ENCODE results near the gene RAD23B. TPM values are rescaled to one million over a fixed set of nuclear protein-coding genes. Genes with fewer than 3 reads are reported as not detected.

Gene RAD23B
- polyA plus RNA-seq, 3 donors, result 21.6 to 50.0 (median 24.7) TPM

- H3K4me1 Mint-ChIP-seq, result no peaks in the 10 kb centered on the region
- peaks cover 4 to 18% (median 4%) of the 10 kb centered on the region in 3 donors for H3K27me3 Mint-ChIP-seq (ENCODE audit: low read depth in 3 of 3)
- H3K4me2 ChIP-seq (replicated peaks; ENCODE audit: extremely low read depth, low read length, poor library complexity, severe bottlenecking), result no peak overlapping the region
- TF ChIP-seq, protein P1, sequence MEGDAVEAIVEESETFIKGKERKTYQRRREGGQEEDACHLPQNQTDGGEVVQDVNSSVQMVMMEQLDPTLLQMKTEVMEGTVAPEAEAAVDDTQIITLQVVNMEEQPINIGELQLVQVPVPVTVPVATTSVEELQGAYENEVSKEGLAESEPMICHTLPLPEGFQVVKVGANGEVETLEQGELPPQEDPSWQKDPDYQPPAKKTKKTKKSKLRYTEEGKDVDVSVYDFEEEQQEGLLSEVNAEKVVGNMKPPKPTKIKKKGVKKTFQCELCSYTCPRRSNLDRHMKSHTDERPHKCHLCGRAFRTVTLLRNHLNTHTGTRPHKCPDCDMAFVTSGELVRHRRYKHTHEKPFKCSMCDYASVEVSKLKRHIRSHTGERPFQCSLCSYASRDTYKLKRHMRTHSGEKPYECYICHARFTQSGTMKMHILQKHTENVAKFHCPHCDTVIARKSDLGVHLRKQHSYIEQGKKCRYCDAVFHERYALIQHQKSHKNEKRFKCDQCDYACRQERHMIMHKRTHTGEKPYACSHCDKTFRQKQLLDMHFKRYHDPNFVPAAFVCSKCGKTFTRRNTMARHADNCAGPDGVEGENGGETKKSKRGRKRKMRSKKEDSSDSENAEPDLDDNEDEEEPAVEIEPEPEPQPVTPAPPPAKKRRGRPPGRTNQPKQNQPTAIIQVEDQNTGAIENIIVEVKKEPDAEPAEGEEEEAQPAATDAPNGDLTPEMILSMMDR (IDR thresholded peaks at IDR 0.05), result no peak
- no peaks in the 10 kb centered on the region for H3K79me2 ChIP-seq (ENCODE audit: insufficient read depth, low read length)
- H2AFZ ChIP-seq (ENCODE audit: insufficient read depth, low read depth, low read length, poor library complexity, severe bottlenecking), result no peak overlapping the region
- no peak overlapping the region for H3K4me3 ChIP-seq (replicated peaks in 1 of 3; ENCODE audit: low read depth in 2 of 3, low read length in 3 of 3)
- no peaks in the 10 kb centered on the region for H3K4me1 ChIP-seq (ENCODE audit: control insufficient read depth in 1 of 2, insufficient read depth in 2 of 2, low read length in 2 of 2)
- H3K27ac Mint-ChIP-seq, result no peak overlapping the region
- no peaks in the 10 kb centered on the region for H3K36me3 ChIP-seq (replicated peaks in 1 of 2; ENCODE audit: control insufficient read depth in 1 of 2, insufficient read depth in 2 of 2, low read length in 2 of 2)
- no peak overlapping the region for H3K4me3 Mint-ChIP-seq
- H4K20me1 ChIP-seq (ENCODE audit: insufficient read depth, low read length), result no peaks in the 10 kb centered on the region
- H3K27me3 ChIP-seq (ENCODE audit: control insufficient read depth in 2 of 2, insufficient read depth in 2 of 2, low read length in 2 of 2), result peaks cover 0 to 2% of the 10 kb centered on the region in 2 donors
- DNase-seq, result no peak
- H3K9me3 Mint-ChIP-seq, result peaks cover 0 to 4% (median 0%) of the 10 kb centered on the region in 7 donors
- intact Hi-C loops (cut with micrococcal nuclease), result no loop called here
- H3K9me3 ChIP-seq (replicated peaks in 1 of 2; ENCODE audit: control insufficient read depth in 1 of 2, insufficient read depth in 1 of 2, low read length in 2 of 2), result no peaks in the 10 kb centered on the region
- H3K36me3 Mint-ChIP-seq, result no peaks in the 10 kb centered on the region
- no peak overlapping the region for H3K27ac ChIP-seq (ENCODE audit: low read depth in 1 of 2, low read length in 2 of 2)
- H3K9ac ChIP-seq (ENCODE audit: insufficient read depth, low read length, poor library complexity, severe bottlenecking), result no peak overlapping the region
- 79% methylated on average over 3 of the region's 7 CpGs for WGBS (ENCODE audit: insufficient coverage)
Measured at GRCh38 chr9:107367727-107368502, 84.8 kb downstream of the RAD23B start.

GRCh38 chr9:107368696-107369095 is 85.6 kb downstream of the RAD23B start:
- Histone ChIP-seq H2AFZ (ENCODE audit: insufficient read depth, low read depth, low read length, poor library complexity, severe bottlenecking) (no peak overlapping the region), H3K79me2 (ENCODE audit: insufficient read depth, low read length) (no peaks in the 10 kb centered on the region), H3K4me2 (replicated peaks; ENCODE audit: extremely low read depth, low read length, poor library complexity, severe bottlenecking) (no peak overlapping the region), H3K4me1 (ENCODE audit: control insufficient read depth in 1 of 2, insufficient read depth in 2 of 2, low read length in 2 of 2) (no peaks in the 10 kb centered on the region), H4K20me1 (ENCODE audit: insufficient read depth, low read length) (no peaks in the 10 kb centered on the region), H3K9ac (ENCODE audit: insufficient read depth, low read length, poor library complexity, severe bottlenecking) (no peak overlapping the region), H3K4me3 (replicated peaks in 1 of 3; ENCODE audit: low read depth in 2 of 3, low read length in 3 of 3) (no peak overlapping the region), H3K27me3 (ENCODE audit: control insufficient read depth in 2 of 2, insufficient read depth in 2 of 2, low read length in 2 of 2) (peaks cover 0 to 2% of the 10 kb centered on the region in 2 donors), H3K9me3 (replicated peaks in 1 of 2; ENCODE audit: control insufficient read depth in 1 of 2, insufficient read depth in 1 of 2, low read length in 2 of 2) (no peaks in the 10 kb centered on the region), H3K36me3 (replicated peaks in 1 of 2; ENCODE audit: control insufficient read depth in 1 of 2, insufficient read depth in 2 of 2, low read length in 2 of 2) (no peaks in the 10 kb centered on the region), H3K27ac (ENCODE audit: low read depth in 1 of 2, low read length in 2 of 2) (no peak overlapping the region)
- TF ChIP-seq, protein P1 (IDR thresholded peaks at IDR 0.05), result no peak
- intact Hi-C loops (cut with micrococcal nuclease), result no loop called here
- no peak for DNase-seq
- Mint-ChIP-seq H3K9me3 (peaks cover 0 to 4% (median 0%) of the 10 kb centered on the region in 7 donors), H3K4me3 (no peak overlapping the region), H3K4me1 (no peaks in the 10 kb centered on the region), H3K27me3 (ENCODE audit: low read depth in 3 of 3) (peaks cover 4 to 18% (median 7%) of the 10 kb centered on the region in 3 donors), H3K36me3 (no peaks in the 10 kb centered on the region), H3K27ac (no peak overlapping the region)
- WGBS (ENCODE audit: insufficient coverage), result 94% methylated on average over 8 of the region's 9 CpGs

Measured in CD14-positive monocyte (primary cell).